ENCODE results near the gene CMTM2.
A peak's percentile ranks its signal among the peaks of the same experiment; 100 is the strongest.

The CMTM2 gene

GRCh38 chr16:66547101-66547989 lies 31.9 kb upstream of the CMTM2 start:
- H3K4me3 ChIP-seq (ENCODE audit: low read depth, low read length): no peak overlapping the region
- TF ChIP-seq, protein P1, sequence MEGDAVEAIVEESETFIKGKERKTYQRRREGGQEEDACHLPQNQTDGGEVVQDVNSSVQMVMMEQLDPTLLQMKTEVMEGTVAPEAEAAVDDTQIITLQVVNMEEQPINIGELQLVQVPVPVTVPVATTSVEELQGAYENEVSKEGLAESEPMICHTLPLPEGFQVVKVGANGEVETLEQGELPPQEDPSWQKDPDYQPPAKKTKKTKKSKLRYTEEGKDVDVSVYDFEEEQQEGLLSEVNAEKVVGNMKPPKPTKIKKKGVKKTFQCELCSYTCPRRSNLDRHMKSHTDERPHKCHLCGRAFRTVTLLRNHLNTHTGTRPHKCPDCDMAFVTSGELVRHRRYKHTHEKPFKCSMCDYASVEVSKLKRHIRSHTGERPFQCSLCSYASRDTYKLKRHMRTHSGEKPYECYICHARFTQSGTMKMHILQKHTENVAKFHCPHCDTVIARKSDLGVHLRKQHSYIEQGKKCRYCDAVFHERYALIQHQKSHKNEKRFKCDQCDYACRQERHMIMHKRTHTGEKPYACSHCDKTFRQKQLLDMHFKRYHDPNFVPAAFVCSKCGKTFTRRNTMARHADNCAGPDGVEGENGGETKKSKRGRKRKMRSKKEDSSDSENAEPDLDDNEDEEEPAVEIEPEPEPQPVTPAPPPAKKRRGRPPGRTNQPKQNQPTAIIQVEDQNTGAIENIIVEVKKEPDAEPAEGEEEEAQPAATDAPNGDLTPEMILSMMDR (IDR thresholded peaks at IDR 0.05; ENCODE audit: low read depth, low read length): no peak
- DNase-seq (ENCODE audit: low read depth, low spot score): no peak
- in situ Hi-C loops (cut with HindIII; ENCODE audit: low sequenced_read_pairs): no loop called here

- in situ Hi-C loops (cut with HindIII; ENCODE audit: low sequenced_read_pairs): no loop called here
- TF ChIP-seq, protein P1 (IDR thresholded peaks at IDR 0.05; ENCODE audit: low read depth, low read length): no peak
- no peak for DNase-seq (ENCODE audit: low read depth, low spot score)
- H3K4me3 ChIP-seq (ENCODE audit: low read depth, low read length): no peak overlapping the region
Observed at GRCh38 chr16:66548068-66548467, 31.2 kb upstream of the CMTM2 start.

DNA sequence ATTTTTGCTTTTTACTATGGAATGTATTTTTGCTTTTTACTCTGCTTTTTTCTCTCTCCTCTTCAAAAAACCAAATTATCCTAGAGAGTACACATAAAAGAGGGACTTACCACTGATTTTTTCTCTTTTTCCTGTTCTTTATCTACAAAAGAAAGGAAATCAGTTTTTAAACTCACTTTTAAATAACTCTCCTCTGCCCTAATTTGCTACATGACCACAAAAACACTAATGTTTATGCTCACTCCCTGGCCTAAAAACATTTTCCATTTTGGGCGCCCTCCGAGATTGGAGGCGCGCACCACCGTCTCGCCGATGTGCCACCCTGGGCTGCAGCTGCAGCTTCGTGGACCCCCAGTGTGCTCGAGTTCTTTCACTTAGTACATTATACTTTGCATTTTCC lies 30.4 kb upstream of the CMTM2 start:
- no peak for DNase-seq (ENCODE audit: low read depth, low spot score)
- H3K4me3 ChIP-seq (ENCODE audit: low read depth, low read length): peak overlapping the region; percentile 64
- in situ Hi-C loops (cut with HindIII; ENCODE audit: low sequenced_read_pairs): no loop called here

DNA sequence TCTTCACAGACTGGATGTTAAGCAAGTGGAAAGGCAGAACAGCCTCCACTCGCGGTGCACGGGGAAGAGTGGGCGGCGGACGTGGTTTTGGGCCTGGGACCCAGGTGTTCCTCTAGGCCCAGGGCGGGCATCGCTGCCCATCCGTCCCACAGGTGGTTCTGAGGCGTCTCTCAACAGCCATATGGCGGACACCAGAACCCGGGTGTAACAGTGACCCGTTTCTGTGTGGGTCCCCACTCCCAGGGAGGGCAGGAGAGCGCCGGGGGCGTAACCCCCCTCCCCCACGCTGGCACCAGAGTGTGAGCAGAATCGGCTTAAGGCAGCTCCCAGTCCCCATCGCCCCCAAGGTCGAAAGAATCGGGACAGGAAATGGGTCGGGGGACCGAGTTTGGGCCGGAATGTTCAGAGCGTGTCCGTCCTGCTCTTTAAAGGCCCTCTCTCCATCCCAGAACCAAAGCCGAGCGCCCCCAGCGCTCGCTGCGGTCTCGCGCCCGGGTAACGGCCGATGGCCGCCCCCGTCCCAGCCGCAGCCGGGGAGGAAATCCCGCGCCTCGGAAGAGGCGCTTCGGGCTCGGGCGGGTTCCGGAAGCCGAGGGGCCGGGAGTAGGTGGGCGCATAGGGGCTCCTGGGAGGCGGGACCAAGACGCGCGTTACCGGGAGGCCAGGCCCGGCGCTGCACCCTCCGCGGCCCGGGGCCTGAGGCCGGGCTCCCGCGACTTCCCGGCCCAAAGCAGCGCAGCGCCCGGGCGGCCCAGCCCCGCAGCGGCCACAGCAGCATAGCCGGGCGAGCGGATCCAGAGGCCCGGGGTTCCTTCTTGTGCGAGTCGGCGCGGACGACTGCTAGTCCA lies 29.8 kb upstream of the CMTM2 start, which contains the start of gene TK2:
TK2 (minus strand) TSS at position 839 of the 848 bp plus-strand sequence; CDS start at position 778, 61 bp downstream.
- DNase-seq (ENCODE audit: low read depth, low spot score): peak; percentile 78
- TF ChIP-seq, protein P1 (IDR thresholded peaks at IDR 0.05; ENCODE audit: low read depth, low read length): no peak
- in situ Hi-C loops (cut with HindIII; ENCODE audit: low sequenced_read_pairs): no loop called here
- peak within 1 kb of the TSS; percentile 64 for H3K4me3 ChIP-seq (ENCODE audit: low read depth, low read length)

More for the DNA sequence above, 30.4 kb upstream of the CMTM2 start:
- TF ChIP-seq, protein P1 (IDR thresholded peaks at IDR 0.05; ENCODE audit: low read depth, low read length): no peak

GRCh38 chr16:66551348-66551759 lies 27.9 kb upstream of the CMTM2 start:
- H3K4me3 ChIP-seq (ENCODE audit: low read depth, low read length): no peak overlapping the region
- no peak for DNase-seq (ENCODE audit: low read depth, low spot score)
- TF ChIP-seq, protein P1 (IDR thresholded peaks at IDR 0.05; ENCODE audit: low read depth, low read length): peak; percentile 15
- in situ Hi-C loops (cut with HindIII; ENCODE audit: low sequenced_read_pairs): no loop called here

GRCh38 chr16:66551788-66552285 lies 27.4 kb upstream of the CMTM2 start:
- TF ChIP-seq, protein P1 (IDR thresholded peaks at IDR 0.05; ENCODE audit: low read depth, low read length): no peak
- H3K4me3 ChIP-seq (ENCODE audit: low read depth, low read length): peak overlapping the region; percentile 69
- no peak for DNase-seq (ENCODE audit: low read depth, low spot score)
- in situ Hi-C loops (cut with HindIII; ENCODE audit: low sequenced_read_pairs): no loop called here

Measured in astrocyte of the spinal cord (primary cell).